ENCODE measurements around the gene BATF.

BATF gene

DNA sequence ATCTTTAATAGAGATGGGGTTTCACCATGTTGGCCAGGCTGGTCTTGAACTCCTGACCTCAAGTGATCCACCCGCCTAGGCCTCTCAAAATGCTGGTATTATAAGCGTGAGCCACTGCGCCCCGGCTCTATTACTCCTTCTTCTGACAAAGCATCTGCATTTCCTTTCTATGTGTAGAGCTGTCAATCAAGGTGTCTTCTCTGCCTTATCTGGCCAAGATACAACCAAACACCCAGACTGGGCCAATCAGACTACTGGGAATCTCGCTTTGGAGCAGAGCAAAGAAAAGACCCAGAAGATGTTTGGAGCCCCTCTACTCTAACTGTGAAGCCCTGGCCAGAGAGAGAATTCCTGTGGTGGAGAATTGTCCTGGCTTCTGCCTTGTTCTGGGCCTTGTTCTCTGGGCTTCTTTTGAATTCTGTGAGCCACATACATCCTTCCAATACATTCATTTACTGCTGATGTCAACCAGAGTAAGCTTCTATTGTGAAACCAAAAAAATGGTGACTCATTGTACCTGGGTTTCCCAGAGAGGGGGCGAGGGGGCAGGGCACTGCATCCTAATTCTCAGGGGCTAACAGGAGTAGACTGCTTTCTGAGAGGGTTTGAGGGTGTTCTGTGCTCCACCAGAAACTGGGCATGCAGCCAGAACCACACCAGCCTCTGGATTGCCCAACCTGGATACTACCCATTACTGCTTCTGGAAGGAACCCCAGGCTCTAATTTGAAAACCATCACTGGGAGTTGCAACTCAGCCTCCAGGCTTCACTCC, 37.4 kb downstream of the BATF start:
- DNase-seq (ENCODE audit: low spot score) = no peak

DNA sequence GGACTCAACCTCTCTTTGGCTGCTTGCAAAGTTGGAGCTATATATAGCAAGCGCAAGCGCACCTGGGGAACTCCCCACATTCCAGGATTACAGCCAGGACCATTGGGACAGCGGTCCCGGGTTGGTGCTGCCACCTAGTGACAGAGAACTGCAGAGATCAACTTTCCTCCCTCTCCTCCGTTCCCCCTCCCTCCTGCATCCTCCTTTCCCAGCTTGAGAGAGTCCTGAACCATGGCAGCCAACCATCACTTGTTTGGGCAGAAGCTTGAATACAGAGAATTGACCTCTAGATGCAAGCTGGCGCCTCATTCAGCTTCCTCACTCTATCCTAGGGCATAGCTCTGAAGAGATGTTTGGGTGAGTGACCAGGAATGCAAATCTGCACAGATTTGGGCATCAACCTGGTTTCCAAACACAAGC, 38.8 kb downstream of the BATF start:
- DNase-seq (ENCODE audit: low spot score) = peak; percentile 79

DNA sequence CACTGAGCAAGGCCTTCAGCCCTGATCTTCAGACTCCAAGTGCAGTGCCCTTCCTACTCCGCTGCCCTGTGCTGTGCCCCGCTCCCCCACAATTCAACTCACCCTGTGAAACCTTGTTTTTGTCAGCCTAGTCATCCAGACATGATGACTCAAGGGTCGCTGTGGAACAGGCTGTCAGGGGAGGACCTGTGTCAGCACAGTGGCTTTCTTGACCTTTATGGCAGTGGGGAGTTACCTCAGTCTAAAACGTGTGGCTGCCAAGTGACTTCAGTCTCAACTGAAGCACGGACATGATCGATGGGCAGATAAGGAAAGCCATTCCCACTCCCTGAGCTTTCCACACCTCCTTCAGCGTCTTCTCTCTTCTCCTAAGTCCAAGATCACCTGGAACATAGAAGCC, 39.8 kb downstream of the BATF start:
- DNase-seq (ENCODE audit: low spot score) = no peak

DNA sequence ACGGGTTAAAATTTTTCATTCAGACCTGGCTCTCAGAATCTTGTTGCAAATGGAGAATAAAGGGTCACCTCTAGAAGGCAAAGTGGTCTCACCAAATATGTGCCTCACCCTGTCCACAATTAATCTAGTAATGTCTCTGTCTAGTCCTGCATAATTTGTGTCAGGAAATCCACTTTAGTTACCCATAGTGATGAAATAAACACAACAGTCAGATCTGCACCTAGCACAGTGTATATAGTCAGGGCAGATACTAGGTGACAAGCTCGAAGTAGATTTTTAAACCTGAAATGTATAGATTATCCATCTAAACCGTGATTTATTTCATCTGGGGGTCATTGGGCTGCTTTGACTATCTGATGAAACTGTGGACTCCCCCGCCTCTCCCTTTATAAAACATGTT, 40.2 kb downstream of the BATF start:
- no peak for DNase-seq (ENCODE audit: low spot score)

DNA sequence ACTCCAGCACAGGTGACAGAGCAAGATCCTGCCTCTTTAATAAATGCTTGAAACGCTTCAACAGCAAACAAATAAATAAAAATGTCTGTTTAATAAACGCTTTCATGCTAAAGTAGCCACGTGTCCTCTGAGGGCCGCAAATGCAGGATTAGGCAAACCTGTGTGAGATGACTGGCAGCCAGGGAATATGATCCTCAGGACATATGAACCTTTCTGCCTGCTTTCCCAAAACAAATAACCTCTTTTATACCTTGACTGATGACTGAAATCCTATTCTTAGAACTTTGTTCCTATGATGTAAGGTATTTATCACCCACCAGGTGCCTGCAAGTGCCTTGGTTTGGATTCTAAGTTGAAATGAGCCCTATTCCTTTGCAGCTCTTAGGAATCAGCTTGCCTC, 41.7 kb downstream of the BATF start:
- DNase-seq (ENCODE audit: low spot score) = no peak

DNA sequence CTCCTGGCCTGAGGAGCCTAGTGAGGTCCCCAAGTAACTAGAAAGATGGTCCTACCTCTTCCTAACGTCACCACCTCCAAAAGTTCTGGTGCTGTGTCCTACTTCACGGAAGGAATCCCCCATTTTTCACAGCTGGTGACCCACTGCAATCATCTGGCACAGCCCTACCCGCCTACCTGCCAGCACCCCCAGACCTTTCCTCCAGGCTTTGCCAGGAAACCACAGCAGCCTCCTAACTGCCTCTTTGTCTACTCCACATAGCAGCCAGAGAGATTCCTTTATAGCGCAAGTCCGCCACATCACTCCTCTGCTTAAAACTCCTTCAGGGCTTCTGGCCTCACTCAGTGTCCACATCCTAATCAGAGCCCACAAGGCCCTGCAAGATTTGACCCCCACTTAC, 42.8 kb downstream of the BATF start:
- no peak for DNase-seq (ENCODE audit: low spot score)

DNA sequence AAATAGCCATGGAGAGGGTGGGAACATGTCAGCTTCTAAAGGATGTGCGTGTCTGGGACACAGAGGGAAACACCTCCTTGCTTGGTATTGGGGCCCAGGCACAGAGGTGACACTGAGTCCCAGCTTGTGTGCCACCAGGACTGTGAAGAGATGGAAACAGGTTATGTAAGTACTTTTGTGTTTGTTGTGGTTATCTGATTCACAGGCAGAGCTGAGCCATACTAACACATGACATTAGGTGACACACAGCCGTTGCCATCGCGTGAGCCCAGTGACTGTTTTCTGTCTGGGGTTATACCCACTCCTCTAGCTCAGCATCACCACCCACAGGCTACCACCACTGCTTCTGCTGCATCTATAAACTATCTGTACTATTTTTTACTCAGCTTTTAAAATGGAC, 44.1 kb downstream of the BATF start:
- no peak for DNase-seq (ENCODE audit: low spot score)

DNA sequence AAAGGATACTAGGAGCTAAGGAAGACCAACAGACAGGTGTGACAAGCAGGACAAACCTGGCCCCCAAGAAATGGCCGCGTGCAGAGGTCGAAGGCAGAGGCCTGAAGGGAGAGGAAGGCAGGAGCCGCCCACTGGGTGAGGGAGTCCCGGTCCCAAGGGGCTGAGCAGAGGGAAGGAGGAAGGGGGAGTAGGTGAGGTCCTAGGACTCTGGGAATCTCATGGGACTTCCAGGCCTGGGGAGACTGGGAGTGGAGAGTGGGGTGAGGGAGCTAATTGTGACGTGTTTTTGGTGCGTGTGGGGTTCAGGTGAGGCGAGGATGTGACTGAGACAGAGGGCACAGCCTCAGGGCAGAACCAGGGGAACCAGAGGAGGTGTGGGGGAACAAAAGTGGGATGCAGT, 44.5 kb downstream of the BATF start:
- DNase-seq (ENCODE audit: low spot score) = no peak

DNA sequence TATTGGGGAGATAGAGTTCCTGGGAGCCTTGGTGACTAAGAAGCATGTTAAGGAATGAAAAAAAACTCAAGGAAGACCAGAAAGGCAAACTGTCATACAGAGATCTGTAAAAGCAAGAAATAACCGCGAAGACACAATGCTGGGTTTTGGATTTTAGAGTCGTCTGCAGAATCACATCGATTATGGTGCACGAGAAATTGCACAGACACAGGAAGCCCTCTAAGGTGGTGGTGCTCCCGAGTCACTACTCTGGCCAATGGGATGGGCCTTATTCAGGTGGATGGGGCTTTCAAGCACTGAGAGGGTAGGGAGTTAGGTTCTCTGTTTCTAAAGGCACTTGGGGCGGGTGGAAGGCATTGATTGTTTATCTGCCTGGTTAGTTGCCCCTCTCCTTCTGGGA, 45.9 kb downstream of the BATF start:
- no peak for DNase-seq (ENCODE audit: low spot score)

DNA sequence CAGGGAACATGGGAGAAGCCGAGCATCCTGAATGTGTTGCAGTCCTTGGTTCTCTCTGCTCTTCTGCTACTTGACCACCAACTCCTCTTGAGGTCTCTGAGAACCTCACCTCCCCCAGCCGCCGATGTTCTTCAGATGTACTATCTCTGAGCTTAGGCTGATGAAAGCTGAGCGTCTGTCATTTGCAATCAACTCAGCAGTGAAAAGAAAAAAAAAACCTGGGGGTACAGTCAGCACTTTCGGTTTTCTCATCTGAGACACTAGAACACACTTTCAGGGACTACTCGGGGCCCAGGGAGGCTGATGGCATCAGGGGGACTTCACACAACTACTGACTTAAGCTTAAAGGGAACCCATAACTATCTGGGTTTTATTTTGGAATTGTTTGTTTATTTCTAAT, 46.5 kb downstream of the BATF start:
- no peak for DNase-seq (ENCODE audit: low spot score)

DNA sequence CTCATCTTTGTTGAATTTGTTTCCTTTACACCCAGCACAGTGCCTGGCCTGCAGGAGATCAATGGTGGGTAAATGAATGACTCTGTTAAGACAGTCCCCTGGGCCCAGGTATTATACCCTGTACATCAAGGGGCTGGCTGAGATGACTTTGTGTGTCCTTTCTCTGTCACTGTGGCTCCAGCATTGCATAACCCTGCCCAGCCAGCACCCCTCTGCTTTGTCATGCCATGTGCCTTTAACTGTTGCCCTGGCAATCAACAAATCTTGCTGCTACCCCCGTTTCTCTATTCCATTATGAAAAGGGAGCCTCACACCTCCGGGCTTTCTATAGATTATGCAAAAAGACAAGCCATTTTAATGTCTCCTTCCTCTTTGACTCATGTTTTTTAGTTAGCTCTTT, 48.5 kb downstream of the BATF start:
- no peak for DNase-seq (ENCODE audit: low spot score)

DNA sequence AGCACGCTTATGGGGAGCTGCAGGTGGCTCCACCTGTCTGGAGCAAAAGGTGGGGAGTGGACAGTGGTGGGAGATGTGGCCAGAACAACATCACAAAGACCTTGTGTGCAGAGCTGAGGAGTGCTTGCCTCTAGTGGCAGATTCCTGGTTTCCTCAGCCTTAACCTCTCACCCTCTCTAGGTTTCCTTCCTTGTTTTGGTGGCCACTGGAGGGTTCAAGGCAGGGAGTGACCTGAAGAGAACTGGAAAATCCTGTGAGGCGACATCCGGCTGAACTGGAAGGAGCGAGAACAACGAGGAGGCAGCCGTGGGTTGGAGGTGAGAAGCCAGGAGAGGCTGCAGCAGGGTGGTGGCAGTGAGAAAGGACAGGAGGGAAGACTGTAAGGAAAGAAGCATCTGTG, 49.8 kb downstream of the BATF start:
- DNase-seq (ENCODE audit: low spot score) = no peak

DNA sequence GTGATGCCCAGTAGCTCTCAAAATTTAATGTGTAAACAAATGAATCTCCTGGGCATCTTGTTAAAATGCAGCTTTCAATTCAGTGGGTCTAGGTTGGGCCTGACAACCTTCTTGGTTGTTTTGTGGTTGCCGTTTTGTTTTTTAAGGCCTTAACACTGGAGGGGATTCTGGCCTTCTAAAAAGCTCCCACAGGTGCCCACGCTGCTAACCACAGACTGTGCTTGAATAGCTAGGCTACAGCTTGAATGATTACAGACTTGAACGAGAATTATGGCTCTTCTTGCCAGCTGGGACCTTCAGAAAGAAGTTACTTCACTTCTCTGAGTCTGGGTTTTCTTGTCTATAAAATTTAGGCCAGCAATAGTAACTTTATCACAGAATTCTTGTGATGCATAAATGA, 54.8 kb downstream of the BATF start:
- DNase-seq (ENCODE audit: low spot score) = no peak

DNA sequence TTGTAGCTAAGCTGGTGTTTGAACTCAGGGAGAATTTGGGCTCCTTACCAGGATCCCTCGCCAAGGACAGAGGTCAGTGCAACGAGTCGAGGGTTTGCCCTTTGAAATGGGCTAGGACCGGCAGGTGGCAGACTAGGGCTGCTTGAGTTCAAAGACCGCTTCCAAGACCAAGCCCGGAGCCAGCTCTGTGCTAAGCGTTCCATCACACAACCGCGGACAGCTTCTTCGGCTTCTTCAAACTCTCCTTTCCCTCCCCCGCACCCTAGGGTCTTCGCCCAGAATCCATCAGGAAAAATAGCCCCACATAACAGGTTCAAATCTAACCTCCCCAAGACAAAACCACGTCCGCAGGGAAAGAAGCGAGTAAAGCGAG, 55.4 kb downstream of the BATF start:
- peak; percentile 89 for DNase-seq (ENCODE audit: low spot score)

DNA sequence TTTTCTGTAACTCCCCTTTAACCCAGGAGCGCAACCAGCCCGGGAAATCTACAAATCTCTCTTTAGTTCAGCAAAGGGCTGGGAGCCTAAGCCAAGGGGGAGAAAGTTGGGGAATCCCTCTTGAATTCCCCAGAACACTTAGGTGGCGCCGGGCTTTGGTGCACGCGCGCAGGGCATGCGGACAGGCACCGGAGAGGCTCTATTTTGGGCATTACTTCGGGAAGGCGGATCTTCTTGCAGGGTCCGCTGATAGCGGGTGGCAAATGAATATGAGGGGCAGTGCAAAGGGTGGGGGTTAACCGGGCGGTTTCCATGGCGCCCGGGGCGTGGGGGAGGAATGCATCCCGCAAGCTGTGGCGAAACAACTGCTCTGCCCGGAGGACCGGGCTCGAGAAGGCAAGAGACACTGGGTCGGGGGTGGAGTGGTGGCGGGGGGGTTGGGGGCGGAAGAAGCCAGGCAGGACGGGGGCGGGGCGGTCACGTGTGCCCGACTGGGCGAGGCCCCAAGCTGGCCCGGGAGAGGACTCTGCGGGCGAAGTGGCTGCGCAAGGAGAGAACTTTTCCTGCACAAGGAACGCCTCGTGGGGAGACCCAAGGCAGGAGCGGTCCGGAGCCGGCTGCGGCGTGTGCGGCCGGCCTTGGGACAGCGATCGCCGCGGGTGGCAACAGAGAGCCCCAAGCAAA, 56.0 kb downstream of the BATF start, which contains the start of gene FLVCR2:
Gene FLVCR2, plus strand, starts transcription at position 519 of the 684 bp plus-strand sequence. CDS start 353 bp downstream, outside the sequence.
- DNase-seq (ENCODE audit: low spot score) = peak; percentile 80

DNA sequence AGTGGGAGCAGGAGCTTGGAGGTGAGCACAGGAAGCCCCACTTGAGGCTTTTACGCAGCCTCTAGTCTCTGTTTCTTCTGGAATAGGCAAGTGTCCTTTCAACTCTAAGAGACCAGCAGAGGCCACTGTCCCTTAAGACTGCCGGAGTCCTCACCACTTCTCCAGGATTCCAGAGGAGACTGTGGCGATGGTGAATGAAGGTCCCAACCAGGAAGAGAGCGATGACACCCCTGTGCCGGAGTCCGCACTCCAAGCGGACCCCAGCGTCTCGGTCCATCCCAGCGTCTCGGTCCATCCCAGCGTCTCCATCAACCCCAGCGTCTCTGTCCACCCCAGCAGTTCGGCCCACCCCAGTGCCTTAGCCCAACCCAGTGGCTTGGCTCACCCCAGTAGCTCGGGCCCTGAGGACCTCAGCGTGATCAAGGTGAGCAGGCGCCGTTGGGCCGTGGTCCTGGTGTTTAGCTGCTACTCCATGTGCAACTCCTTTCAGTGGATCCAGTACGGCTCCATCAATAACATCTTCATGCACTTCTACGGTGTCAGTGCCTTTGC, 56.6 kb downstream of the BATF start:
- no peak for DNase-seq (ENCODE audit: low spot score)

DNA sequence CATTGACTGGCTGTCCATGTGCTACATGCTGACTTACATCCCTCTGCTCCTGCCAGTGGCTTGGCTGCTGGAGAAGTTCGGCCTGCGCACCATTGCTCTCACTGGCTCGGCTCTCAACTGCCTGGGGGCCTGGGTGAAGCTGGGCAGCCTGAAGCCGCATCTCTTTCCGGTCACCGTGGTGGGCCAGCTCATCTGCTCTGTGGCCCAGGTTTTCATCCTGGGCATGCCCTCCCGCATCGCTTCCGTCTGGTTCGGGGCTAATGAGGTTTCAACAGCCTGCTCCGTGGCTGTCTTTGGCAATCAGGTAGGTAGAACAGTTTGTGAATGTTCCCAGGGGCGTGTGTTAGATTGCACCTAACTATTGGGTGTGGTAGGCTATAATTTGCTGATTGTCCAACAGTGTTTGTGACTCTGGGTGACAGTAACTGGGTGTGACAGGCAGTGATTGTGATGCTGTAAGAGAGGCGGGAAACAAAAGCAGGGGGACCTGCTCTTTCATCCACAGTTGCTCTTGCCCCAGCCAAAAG, 57.1 kb downstream of the BATF start:
- no peak for DNase-seq (ENCODE audit: low spot score)

DNA sequence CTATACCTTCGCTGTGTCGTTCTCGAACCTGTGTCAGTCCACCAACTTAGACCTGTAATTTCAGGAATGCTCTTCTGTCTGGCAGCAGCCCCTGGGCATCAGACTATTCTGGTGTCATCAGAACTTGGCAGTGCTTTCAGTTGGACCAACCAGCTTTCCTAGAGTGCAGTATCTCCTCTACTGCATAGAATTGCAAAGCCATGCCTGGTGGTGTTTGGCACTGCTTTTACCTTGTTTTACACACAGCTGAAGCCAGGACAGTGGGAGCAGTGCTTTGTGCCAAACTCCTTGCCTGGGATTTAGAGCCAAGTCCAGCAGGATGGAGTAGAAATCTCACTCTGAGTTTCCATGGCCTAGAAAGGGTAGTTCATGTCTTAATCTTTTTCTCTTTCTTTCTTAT, 57.6 kb downstream of the BATF start:
- DNase-seq (ENCODE audit: low spot score) = no peak

DNA sequence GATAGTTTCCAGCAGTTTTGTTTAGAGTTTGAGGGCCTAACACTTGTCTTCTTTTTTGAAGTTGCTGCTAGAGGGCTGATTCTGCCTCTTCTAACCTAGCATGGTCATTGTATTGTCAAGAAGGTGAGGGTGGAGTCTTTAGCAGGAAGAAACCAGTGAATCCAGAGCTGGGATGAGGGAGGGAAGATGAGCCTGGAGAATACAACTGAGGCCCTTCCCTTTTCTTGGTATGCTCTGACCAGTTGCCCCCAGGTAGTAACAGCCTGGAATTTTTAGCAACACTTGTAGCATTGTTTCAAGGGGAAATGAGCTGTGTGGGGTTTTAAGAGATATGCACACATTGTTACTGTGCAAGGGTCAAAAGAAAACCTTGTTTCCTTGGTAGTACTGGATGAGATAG, 65.1 kb downstream of the BATF start:
- DNase-seq (ENCODE audit: low spot score) = no peak

DNA sequence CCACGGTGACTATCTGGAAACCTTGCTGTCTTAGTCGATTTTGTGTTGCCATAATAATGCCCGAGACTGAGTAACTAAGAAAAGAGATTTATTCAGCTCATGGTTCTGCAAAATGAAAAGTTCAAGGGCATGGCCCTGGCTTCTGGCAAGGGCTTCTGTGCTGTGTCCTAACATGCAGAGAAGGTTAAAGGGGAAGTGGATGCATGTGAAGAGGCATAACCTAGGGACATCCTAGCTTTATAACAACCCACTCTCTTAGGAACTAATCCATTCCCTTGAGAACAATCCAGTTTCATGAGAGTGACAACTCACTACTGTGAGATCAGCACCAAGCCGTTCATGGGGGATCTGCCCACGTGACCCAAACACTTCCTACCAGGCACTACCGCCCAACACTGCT, 67.7 kb downstream of the BATF start:
- DNase-seq (ENCODE audit: low spot score) = no peak

DNA sequence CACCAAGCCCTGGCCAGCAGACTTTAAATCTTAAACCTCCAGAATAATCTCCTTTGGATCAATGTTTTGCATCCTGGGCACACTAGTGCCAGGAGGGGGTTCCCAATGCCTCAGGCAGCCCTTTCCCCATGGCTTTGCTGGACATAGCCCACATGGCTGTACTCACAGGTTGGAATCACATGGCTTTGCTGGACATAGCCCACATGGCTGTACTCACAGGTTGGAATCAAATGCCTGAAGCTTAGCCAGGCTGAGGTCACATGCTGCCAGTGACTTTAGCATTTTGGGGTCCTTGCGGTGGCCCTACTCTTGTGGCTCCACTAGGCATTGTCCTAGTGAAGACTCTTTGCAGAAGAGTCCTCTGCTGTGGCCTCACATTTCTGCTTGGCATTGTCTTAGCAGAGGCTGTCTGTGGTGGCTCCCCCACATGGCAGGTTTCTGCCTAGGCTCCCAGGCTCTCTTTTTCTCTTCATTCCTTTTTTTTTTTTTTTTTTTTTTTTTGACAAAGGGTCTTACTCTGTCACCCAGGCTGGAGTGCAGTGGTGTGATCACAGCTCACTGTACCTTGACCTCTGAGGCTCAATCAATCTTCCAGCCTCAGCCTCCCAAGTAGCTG, 69.2 kb downstream of the BATF start:
- no peak for DNase-seq (ENCODE audit: low spot score)

DNA sequence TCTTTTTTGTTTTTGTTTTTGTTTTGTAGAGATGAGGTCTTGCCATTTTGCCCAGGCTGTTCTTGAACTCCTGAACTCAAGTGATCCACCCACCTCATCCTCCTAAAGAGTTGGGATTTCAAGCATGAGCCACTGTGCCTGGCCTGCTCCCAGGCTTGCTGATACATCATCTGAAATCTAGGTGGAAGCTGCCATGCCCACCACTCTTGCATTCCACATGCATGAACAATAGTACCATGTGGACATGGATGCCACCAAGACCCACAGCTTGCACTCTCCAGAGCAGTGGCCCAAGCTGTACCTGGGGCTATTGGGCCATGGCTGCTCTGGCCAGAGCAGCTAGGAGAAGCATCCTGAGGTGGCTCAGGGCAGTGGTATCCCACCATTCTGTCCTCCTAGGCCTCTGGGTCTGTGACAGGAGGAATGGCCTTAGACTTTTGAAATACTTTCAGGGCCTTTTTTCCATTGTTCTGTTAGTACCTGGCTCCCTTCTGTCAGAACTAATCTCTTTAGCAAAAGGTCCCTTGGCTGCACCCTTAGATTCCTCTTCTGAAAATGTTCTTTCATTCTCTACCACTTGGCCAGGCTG, 69.8 kb downstream of the BATF start:
- DNase-seq (ENCODE audit: low spot score) = no peak
